HEK293 (cell line): ENCODE measurements around the gene NBPF1.
"Not testable (repeated sequence)": the region's sequence is repeated elsewhere in the genome, so short reads cannot be mapped to it uniquely, and the experiment has no call there.

ENCODE experiments used
- MYNN ChIP-seq: fragments of 450-650 bp; formaldehyde crosslinking; IDR thresholded peaks from 2 replicates; pipeline ENCODE4 v1.5.1; 2016; ENCODE audit warnings: missing biosample characterization, missing genetic modification characterization, borderline replicate concordance
- OVOL3 ChIP-seq: fragments of 450-650 bp; formaldehyde crosslinking; IDR thresholded peaks from 2 replicates; pipeline ENCODE4 v1.5.1; 2016; ENCODE audit warnings: missing biosample characterization, missing genetic modification characterization
- TRIM28 ChIP-seq: IDR thresholded peaks from 2 replicates; pipeline ENCODE4 v1.6.1; 2011; ENCODE audit warnings: low read length, control low read depth, borderline replicate concordance
- ZBTB7A ChIP-seq: fragments of 450-650 bp; formaldehyde crosslinking; IDR thresholded peaks from 2 replicates; pipeline ENCODE4 v1.5.1; 2016; ENCODE audit warnings: low read depth, missing biosample characterization, missing genetic modification characterization
- ZFP3 ChIP-seq: fragments of 450-650 bp; formaldehyde crosslinking; IDR thresholded peaks from 2 replicates; pipeline ENCODE4 v1.5.1; 2016; ENCODE audit warnings: low read depth, missing biosample characterization, missing genetic modification characterization
- ZFP41 ChIP-seq: fragments of 450-650 bp; formaldehyde crosslinking; IDR thresholded peaks from 2 replicates; pipeline ENCODE4 v1.5.1; 2016; ENCODE audit warnings: missing biosample characterization, missing genetic modification characterization, borderline replicate concordance
- ZFP69B ChIP-seq: fragments of 450-650 bp; formaldehyde crosslinking; IDR thresholded peaks from 2 replicates; pipeline ENCODE4 v1.5.1; 2016; ENCODE audit warnings: missing biosample characterization, missing genetic modification characterization
- ZNF324 ChIP-seq: fragments of 450-650 bp; formaldehyde crosslinking; IDR thresholded peaks from 2 replicates; pipeline ENCODE4 v1.5.1; 2016; ENCODE audit warnings: missing biosample characterization, missing genetic modification characterization
- TF ChIP-seq, protein P1 (sequence below): fragments of 450-650 bp; formaldehyde crosslinking; IDR thresholded peaks from 2 replicates; pipeline ENCODE4 v1.5.1; 2016; ENCODE audit warnings: missing biosample characterization, missing genetic modification characterization
- TF ChIP-seq, protein P2 (sequence below): fragments of 450-650 bp; formaldehyde crosslinking; IDR thresholded peaks from 2 replicates; pipeline ENCODE4 v1.5.1; 2016; ENCODE audit warnings: missing biosample characterization, missing genetic modification characterization, low read depth
- TF ChIP-seq, protein P3 (sequence below): fragments of 450-650 bp; formaldehyde crosslinking; IDR thresholded peaks from 2 replicates; pipeline ENCODE4 v1.5.1; 2016; ENCODE audit warnings: missing biosample characterization, missing genetic modification characterization
- TF ChIP-seq, protein P4 (sequence below): fragments of 450-650 bp; formaldehyde crosslinking; IDR thresholded peaks from 2 replicates; pipeline ENCODE4 v1.5.1; 2016; ENCODE audit warnings: missing biosample characterization, missing genetic modification characterization

DNA sequence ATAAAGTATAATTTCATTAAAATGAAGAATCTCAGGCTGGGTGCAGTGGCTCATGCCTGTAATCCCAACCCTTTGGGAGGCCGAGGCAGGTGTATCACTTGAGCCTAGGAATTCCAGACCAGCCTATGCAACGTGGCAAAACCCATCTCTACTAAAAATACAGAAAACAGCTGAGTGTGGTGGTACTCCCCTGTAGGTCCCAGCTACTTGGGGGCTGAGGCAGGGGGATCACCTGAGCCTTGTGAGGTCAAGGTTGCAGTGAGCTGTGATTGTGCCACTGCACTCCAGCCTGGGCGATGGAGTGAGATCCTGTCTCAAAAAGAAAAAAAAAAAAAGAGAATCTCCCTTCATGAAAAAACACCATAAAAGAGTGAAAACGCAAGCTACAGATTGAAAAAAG lies 2.2 kb downstream of the NBPF1 start:
- TF ChIP-seq, protein P1, sequence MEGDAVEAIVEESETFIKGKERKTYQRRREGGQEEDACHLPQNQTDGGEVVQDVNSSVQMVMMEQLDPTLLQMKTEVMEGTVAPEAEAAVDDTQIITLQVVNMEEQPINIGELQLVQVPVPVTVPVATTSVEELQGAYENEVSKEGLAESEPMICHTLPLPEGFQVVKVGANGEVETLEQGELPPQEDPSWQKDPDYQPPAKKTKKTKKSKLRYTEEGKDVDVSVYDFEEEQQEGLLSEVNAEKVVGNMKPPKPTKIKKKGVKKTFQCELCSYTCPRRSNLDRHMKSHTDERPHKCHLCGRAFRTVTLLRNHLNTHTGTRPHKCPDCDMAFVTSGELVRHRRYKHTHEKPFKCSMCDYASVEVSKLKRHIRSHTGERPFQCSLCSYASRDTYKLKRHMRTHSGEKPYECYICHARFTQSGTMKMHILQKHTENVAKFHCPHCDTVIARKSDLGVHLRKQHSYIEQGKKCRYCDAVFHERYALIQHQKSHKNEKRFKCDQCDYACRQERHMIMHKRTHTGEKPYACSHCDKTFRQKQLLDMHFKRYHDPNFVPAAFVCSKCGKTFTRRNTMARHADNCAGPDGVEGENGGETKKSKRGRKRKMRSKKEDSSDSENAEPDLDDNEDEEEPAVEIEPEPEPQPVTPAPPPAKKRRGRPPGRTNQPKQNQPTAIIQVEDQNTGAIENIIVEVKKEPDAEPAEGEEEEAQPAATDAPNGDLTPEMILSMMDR (tag by site-specific recombination): not testable (repeated sequence)
- TF ChIP-seq, protein P2, sequence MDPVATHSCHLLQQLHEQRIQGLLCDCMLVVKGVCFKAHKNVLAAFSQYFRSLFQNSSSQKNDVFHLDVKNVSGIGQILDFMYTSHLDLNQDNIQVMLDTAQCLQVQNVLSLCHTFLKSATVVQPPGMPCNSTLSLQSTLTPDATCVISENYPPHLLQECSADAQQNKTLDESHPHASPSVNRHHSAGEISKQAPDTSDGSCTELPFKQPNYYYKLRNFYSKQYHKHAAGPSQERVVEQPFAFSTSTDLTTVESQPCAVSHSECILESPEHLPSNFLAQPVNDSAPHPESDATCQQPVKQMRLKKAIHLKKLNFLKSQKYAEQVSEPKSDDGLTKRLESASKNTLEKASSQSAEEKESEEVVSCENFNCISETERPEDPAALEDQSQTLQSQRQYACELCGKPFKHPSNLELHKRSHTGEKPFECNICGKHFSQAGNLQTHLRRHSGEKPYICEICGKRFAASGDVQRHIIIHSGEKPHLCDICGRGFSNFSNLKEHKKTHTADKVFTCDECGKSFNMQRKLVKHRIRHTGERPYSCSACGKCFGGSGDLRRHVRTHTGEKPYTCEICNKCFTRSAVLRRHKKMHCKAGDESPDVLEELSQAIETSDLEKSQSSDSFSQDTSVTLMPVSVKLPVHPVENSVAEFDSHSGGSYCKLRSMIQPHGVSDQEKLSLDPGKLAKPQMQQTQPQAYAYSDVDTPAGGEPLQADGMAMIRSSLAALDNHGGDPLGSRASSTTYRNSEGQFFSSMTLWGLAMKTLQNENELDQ (tag by site-specific recombination): not testable (repeated sequence)
- not testable (repeated sequence) for TF ChIP-seq ZFP69B (tag by site-specific recombination); OVOL3; ZFP41 (tag by site-specific recombination); TRIM28; MYNN; ZFP3; ZNF324; ZBTB7A (tag by site-specific recombination)
- TF ChIP-seq, protein P3, sequence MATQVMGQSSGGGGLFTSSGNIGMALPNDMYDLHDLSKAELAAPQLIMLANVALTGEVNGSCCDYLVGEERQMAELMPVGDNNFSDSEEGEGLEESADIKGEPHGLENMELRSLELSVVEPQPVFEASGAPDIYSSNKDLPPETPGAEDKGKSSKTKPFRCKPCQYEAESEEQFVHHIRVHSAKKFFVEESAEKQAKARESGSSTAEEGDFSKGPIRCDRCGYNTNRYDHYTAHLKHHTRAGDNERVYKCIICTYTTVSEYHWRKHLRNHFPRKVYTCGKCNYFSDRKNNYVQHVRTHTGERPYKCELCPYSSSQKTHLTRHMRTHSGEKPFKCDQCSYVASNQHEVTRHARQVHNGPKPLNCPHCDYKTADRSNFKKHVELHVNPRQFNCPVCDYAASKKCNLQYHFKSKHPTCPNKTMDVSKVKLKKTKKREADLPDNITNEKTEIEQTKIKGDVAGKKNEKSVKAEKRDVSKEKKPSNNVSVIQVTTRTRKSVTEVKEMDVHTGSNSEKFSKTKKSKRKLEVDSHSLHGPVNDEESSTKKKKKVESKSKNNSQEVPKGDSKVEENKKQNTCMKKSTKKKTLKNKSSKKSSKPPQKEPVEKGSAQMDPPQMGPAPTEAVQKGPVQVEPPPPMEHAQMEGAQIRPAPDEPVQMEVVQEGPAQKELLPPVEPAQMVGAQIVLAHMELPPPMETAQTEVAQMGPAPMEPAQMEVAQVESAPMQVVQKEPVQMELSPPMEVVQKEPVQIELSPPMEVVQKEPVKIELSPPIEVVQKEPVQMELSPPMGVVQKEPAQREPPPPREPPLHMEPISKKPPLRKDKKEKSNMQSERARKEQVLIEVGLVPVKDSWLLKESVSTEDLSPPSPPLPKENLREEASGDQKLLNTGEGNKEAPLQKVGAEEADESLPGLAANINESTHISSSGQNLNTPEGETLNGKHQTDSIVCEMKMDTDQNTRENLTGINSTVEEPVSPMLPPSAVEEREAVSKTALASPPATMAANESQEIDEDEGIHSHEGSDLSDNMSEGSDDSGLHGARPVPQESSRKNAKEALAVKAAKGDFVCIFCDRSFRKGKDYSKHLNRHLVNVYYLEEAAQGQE (tag by site-specific recombination): not testable (repeated sequence)
- TF ChIP-seq, protein P4, sequence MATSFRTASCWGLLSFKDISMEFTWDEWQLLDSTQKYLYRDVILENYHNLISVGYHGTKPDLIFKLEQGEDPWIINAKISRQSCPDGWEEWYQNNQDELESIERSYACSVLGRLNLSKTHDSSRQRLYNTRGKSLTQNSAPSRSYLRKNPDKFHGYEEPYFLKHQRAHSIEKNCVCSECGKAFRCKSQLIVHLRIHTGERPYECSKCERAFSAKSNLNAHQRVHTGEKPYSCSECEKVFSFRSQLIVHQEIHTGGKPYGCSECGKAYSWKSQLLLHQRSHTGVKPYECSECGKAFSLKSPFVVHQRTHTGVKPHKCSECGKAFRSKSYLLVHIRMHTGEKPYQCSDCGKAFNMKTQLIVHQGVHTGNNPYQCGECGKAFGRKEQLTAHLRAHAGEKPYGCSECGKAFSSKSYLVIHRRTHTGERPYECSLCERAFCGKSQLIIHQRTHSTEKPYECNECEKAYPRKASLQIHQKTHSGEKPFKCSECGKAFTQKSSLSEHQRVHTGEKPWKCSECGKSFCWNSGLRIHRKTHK: not testable (repeated sequence)
